LoVo (cell line): Measurements from ENCODE around the gene NTMT1.

Experiments used
- DNase-seq: peaks from one replicate; pipeline ENCODE4 v3.0.0-alpha.2; 2016; ENCODE audit warnings: low spot score

Gene NTMT1

GRCh38 chr9:129637102-129637501, 11.1 kb downstream of the NTMT1 start:
- DNase-seq = no peak

- DNase-seq = no peak
Observed at GRCh38 chr9:129637673-129638439, 11.9 kb downstream of the NTMT1 start.

- no peak for DNase-seq
Observed at GRCh38 chr9:129639034-129639630, 13.2 kb downstream of the NTMT1 start.

DNA sequence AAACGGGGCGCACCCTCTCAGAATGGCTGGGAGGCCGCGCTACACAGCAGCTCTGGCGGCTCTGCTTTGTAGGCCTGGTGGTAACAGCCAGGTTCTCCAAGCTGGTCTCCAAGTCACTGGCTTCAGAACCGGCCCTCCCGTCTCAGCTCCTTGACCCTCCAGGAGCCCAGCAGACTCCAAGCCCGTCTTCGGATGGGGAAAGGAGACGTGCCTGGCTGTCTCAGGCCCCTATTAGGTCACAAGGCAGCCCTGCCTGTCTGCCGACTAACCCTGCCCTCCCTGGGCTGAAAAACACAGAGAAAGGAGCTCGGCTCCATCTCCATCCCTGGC, 13.8 kb downstream of the NTMT1 start:
- no peak for DNase-seq

GRCh38 chr9:129640086-129640870, 14.3 kb downstream of the NTMT1 start:
- DNase-seq = no peak

DNA sequence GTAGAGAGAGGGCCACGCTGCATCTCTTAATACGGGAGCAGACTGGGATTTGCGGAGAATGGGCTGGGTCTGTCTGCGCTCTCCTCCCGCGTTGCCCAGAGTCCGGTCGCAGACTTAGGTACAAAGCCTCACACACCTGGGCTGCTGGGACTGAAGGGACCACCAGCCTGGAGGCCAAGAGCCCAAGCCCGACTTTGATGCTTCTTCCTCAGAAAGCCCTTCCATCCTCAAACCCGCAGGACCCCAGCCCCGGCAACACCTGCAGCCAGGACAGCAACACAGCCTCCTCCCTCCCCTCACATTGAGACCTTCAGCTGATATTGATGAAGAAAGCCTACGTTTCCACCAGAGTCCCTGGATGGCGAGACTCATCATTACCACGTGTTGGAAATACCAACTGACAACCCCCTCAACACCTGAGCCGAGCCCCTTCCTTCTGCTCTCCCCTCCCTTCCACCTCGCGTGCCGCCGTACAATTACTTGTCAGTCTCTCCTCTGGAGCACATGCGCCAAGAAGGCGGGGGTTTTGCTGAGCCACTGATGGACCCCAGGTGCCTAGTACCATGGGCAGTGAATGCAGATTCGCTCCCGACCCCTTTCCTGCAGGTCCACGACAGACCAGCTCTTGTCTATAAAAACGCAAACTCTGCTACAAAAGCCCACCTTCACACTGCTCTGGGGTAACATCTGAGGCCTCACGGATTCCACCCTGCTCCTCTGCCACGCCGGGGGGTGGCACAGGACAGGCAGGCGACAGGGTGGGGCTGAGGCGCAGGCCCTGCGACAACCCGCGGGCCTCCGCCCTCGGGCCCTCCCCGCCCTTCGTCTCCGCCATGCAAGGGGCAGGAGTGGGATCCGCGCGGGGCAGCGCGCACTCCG, 15.1 kb downstream of the NTMT1 start:
- DNase-seq = no peak

DNA sequence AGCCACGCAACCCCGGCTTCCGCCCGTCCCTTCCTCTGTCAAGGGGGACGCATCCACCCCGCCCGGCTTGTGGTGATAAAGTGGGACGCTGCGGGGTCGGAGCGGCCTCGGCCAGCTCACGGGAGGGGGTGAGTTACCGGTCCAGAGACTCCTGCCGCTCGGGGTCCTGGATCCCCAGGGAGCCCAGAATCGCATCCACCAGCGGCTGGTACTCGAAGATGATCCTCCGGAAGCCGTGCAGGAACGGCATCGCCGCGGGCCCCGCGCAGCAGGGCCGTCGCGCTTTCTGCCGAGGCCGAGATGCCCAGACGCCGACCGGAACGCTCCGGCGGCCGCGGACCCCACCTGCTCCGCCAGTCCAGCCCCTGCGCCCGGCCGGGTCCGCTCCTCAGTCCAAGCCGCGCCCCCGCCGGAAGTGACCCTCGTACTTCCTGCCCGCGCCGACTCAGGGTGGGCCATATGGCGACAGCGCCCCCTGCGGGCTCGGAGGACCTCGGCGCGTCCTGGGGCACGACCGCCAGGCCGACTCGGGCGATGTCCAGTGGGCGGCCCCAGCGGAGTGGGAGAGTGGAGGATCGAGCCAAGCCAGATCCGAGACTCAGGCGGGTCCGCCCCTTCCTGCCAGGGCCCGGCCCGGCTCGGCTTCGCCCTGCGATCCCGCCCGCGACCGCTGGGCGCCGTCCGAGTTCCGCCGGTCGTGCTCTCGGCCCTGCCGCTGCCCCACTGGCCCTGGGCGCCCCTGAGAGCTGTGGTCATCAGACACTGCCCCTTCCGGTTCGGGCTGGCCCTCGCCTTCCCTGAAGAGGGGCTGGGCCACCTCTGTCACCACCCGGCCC, 16.0 kb downstream of the NTMT1 start, which contains the start of gene ASB6:
Gene ASB6, minus strand, starts transcription at position 402 of the 836 bp plus-strand sequence. Its CDS starts 152 bp downstream, at position 250.
- DNase-seq = peak; percentile 92

- DNase-seq = no peak
Observed at GRCh38 chr9:129643706-129644105, 17.7 kb downstream of the NTMT1 start.

DNA sequence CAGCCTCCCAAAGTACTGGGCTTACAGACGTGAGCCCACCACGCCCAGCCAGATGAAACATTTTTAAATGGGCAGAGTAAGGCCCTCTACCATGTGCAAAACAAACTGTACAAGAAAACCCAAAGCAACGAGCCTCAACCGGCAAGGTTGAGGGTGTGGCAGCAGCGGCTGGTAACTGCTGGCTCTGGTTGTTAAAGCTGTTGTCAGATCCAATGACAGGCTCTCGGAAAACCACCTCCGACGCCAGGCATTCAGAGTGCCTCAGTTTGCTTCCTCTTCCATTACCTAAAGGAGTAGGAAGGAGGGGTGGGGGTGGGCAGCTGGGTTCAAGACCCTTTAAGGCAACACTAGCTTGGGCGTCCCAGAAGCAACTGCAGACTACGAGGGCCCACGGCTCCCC, 18.4 kb downstream of the NTMT1 start:
- no peak for DNase-seq

- no peak for DNase-seq
Observed at GRCh38 chr9:129644902-129645301, 18.9 kb downstream of the NTMT1 start.

DNA sequence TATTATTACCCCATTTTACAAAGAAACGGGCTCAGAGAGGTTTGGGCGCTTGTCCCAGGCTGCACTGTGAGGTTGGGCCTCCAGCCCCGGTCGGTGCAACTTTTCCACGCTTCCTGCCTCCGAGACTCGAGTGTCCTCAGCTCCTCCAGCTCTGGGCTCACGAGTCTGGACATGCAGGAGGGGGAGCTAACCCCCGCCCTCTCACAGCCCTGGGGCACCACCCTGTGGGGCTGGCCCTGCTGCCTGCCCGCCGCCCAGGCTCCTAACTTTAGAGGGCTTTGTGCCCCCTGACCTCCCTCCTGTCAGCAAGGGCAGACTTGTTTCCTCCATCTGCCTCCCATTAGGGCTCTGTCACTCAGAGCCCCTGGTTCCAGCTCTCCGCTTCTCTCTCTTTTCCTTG, 20.3 kb downstream of the NTMT1 start:
- no peak for DNase-seq

- DNase-seq = no peak
Observed at GRCh38 chr9:129646654-129647053, 20.7 kb downstream of the NTMT1 start.

GRCh38 chr9:129647635-129648034, 21.7 kb downstream of the NTMT1 start:
- no peak for DNase-seq

- no peak for DNase-seq
Observed at GRCh38 chr9:129648092-129648763, 22.3 kb downstream of the NTMT1 start.

DNA sequence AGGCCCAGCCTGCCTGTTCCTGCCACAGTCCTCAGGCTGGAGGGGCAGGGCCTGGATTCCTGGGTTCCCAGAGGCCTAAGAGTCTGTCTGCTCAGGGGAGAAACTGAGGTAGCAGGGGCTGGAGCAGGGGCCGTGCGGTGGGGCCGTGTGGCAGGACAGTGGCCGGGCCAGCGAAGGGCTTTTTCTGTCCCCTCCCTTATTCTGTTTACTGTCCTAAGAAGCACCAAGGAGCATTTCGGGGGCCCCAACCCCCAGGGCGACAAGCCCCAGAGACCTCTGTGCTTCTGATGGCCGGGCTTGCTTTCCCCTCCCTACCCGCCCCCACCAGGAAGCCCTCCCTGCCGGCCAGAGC, 22.8 kb downstream of the NTMT1 start:
- no peak for DNase-seq

GRCh38 chr9:129649726-129650679, 24.0 kb downstream of the NTMT1 start:
- DNase-seq = no peak

GRCh38 chr9:129650680-129651235, 24.8 kb downstream of the NTMT1 start:
- DNase-seq = no peak

- DNase-seq = no peak
Observed at GRCh38 chr9:129653823-129654553, 28.0 kb downstream of the NTMT1 start.
